ENCODE measurements around the gene FEN1. TPM values are rescaled to one million over a fixed set of nuclear protein-coding genes. Genes with fewer than 3 reads are reported as not detected.

FEN1 gene
- total and polyA plus RNA-seq, 2 donors (not counting 1 experiment from before 2014, with no cell fraction given): 3.4 to 9.8 TPM

- ATAC-seq (ENCODE audit: low read depth): no peak
- H3K27ac ChIP-seq (ENCODE audit: low read length in 2 of 2): no peak overlapping the region
- peaks cover 0 to 2% (median 0%) of the 10 kb centered on the region in 3 donors for H3K9me3 ChIP-seq (ENCODE audit: control extremely low read depth in 1 of 3, control insufficient read depth in 2 of 3, insufficient read depth in 1 of 3, low read length in 2 of 3)
- no peaks in the 10 kb centered on the region for H3K9me3 Mint-ChIP-seq (ENCODE audit: insufficient read depth)
- H3K9ac ChIP-seq (ENCODE audit: low read length): no peak overlapping the region
- no peaks in the 10 kb centered on the region for H4K20me1 ChIP-seq (ENCODE audit: control insufficient read depth, insufficient read depth, low read length, poor library complexity, severe bottlenecking)
- peak overlapping the region; percentile 72 for H3K4me2 ChIP-seq (replicated peaks; ENCODE audit: low read depth, low read length, poor library complexity, severe bottlenecking)
- peaks cover 14% of the 10 kb centered on the region for H3K4me1 Mint-ChIP-seq
- TF ChIP-seq CTCF (IDR thresholded peaks at IDR 0.05): no peak
- TF ChIP-seq EZH2 (IDR thresholded peaks at IDR 0.05; ENCODE audit: borderline replicate concordance, insufficient read depth, low read depth, low read length, poor library complexity, severe bottlenecking): no peak
- H3K4me3 ChIP-seq (ENCODE audit: control extremely low read depth in 1 of 5, extremely low read depth in 1 of 5, insufficient read depth in 1 of 5, low read depth in 2 of 5, low read length in 4 of 5): peak overlapping the region in 2 of 5 experiments; percentile 11 to 18
- H3K27ac Mint-ChIP-seq: no peak overlapping the region
- H2AFZ ChIP-seq (ENCODE audit: insufficient read depth, low read depth, low read length, poor library complexity, severe bottlenecking): peak overlapping the region; percentile 56
- no peaks in the 10 kb centered on the region for H3K79me2 ChIP-seq (ENCODE audit: control insufficient read depth, insufficient read depth, low read length)
- no peak for DNase-seq
- H3K4me3 Mint-ChIP-seq: peak overlapping the region; percentile 70
- ChIA-PET POLR2A (no interaction called here), CTCF (interaction anchor here (0.6 to 1.7 kb wide), 4 partner anchors 37 to 474 kb away, joined by 3 to 10 read pairs (median 4); no protein-coding TSS in a partner anchor)
- peaks cover 0 to 46% (median 20%) of the 10 kb centered on the region in 4 experiments for H3K27me3 ChIP-seq (replicated peaks in 1 of 4; ENCODE audit: control extremely low read depth in 1 of 4, control insufficient read depth in 3 of 4, insufficient read depth in 4 of 4, low read length in 3 of 4)
- intact Hi-C loops (cut with micrococcal nuclease): no loop called here
- peaks cover 12 to 16% of the 10 kb centered on the region in 2 donors for H3K4me1 ChIP-seq (ENCODE audit: control insufficient read depth in 2 of 2, insufficient read depth in 2 of 2, low read length in 2 of 2)
- H3K27me3 Mint-ChIP-seq: peaks cover 33% of the 10 kb centered on the region
- 46% methylated on average over 17 of the region's 17 CpGs for WGBS (ENCODE audit: insufficient coverage)
- H3K36me3 ChIP-seq (replicated peaks in 1 of 2; ENCODE audit: control extremely low read depth in 1 of 2, control insufficient read depth in 1 of 2, extremely low read depth in 1 of 2, insufficient read depth in 2 of 2, low read length in 1 of 2): no peaks in the 10 kb centered on the region
These were observed 39.7 kb upstream of the FEN1 start for GRCh38 chr11:61752925-61753521.

GRCh38 chr11:61753672-61754071 is 39.0 kb upstream of the FEN1 start:
- ChIA-PET POLR2A (no interaction called here), CTCF (interaction anchor here (0.7 to 1.7 kb wide), 3 partner anchors 37 to 354 kb away, joined by 4 to 10 read pairs (median 4); no protein-coding TSS in a partner anchor)
- peak overlapping the region; percentile 55 for H3K4me3 Mint-ChIP-seq
- DNase-seq (no peak), ATAC-seq (ENCODE audit: low read depth) (no peak)
- TF ChIP-seq CTCF (IDR thresholded peaks at IDR 0.05): no peak
- TF ChIP-seq EZH2 (IDR thresholded peaks at IDR 0.05; ENCODE audit: borderline replicate concordance, insufficient read depth, low read depth, low read length, poor library complexity, severe bottlenecking): no peak
- 84% methylated on average over 3 of the region's 5 CpGs for WGBS (ENCODE audit: insufficient coverage)
- Histone ChIP-seq H3K36me3 (replicated peaks in 1 of 2; ENCODE audit: control extremely low read depth in 1 of 2, control insufficient read depth in 1 of 2, extremely low read depth in 1 of 2, insufficient read depth in 2 of 2, low read length in 1 of 2) (no peaks in the 10 kb centered on the region), H3K27me3 (replicated peaks in 1 of 4; ENCODE audit: control extremely low read depth in 1 of 4, control insufficient read depth in 3 of 4, insufficient read depth in 4 of 4, low read length in 3 of 4) (peaks cover 0 to 45% (median 20%) of the 10 kb centered on the region in 4 experiments), H3K4me3 (ENCODE audit: control extremely low read depth in 1 of 5, extremely low read depth in 1 of 5, insufficient read depth in 1 of 5, low read depth in 2 of 5, low read length in 4 of 5) (no peak overlapping the region), H3K4me2 (replicated peaks; ENCODE audit: low read depth, low read length, poor library complexity, severe bottlenecking) (no peak overlapping the region), H2AFZ (ENCODE audit: insufficient read depth, low read depth, low read length, poor library complexity, severe bottlenecking) (no peak overlapping the region), H3K9ac (ENCODE audit: low read length) (no peak overlapping the region), H3K9me3 (ENCODE audit: control extremely low read depth in 1 of 3, control insufficient read depth in 2 of 3, insufficient read depth in 1 of 3, low read length in 2 of 3) (no peaks in the 10 kb centered on the region), H4K20me1 (ENCODE audit: control insufficient read depth, insufficient read depth, low read length, poor library complexity, severe bottlenecking) (no peaks in the 10 kb centered on the region), H3K79me2 (ENCODE audit: control insufficient read depth, insufficient read depth, low read length) (no peaks in the 10 kb centered on the region), H3K27ac (ENCODE audit: low read length in 2 of 2) (no peak overlapping the region), H3K4me1 (ENCODE audit: control insufficient read depth in 2 of 2, insufficient read depth in 2 of 2, low read length in 2 of 2) (peaks cover 12 to 16% of the 10 kb centered on the region in 2 donors)
- H3K27me3 Mint-ChIP-seq: peaks cover 33% of the 10 kb centered on the region
- no peak overlapping the region for H3K27ac Mint-ChIP-seq
- peaks cover 14% of the 10 kb centered on the region for H3K4me1 Mint-ChIP-seq
- H3K9me3 Mint-ChIP-seq (ENCODE audit: insufficient read depth): no peaks in the 10 kb centered on the region
- intact Hi-C loops (cut with micrococcal nuclease): no loop called here

Measured in B cell (primary cell).